ENCODE measurements around the gene SMIM44. TPM values are rescaled to one million over a fixed set of nuclear protein-coding genes. Genes with fewer than 3 reads are reported as not detected.

The SMIM44 gene
- total and polyA plus RNA-seq, 9 of the 15 experiments (the other 6 are each of a cell fraction or from before 2014, with no cell fraction given) = not detected

- TF ChIP-seq E2F8 (IDR thresholded peaks at IDR 0.05; ENCODE audit: low read depth, partially characterized antibody) (peak; percentile 82), PHF20 (IDR thresholded peaks at IDR 0.05; ENCODE audit: partially characterized antibody) (peak; percentile 15), NKRF (IDR thresholded peaks at IDR 0.05; ENCODE audit: borderline replicate concordance) (peak; percentile 97), ZNF175 (CRISPR knock-in tag; IDR thresholded peaks at IDR 0.05; ENCODE audit: low read depth) (0 out of 2 replicates have a peak, but pooled peaks have one; percentile 17), ATF7 (IDR thresholded peaks at IDR 0.05) (peak; percentile 90), SPI1 (IDR thresholded peaks at IDR 0.05; ENCODE audit: borderline replicate concordance, low read depth, low read length) (peak; percentile 76), ZBTB7A (IDR thresholded peaks at IDR 0.05; ENCODE audit: borderline replicate concordance, control insufficient read depth, low read depth, low read length) (peak; percentile 41; the same call in 1 of the 2 replicates), ILK (tag; IDR thresholded peaks at IDR 0.05; ENCODE audit: borderline replicate concordance, low read depth) (no peak), BCOR (IDR thresholded peaks at IDR 0.05) (no peak), GTF2E2 (tag; IDR thresholded peaks at IDR 0.05) (no peak; the same call in 1 of the 2 replicates), MYC (IDR thresholded peaks at IDR 0.05; ENCODE audit: low read depth, low read length) (no peak), MYC (CRISPR knock-in tag; IDR thresholded peaks at IDR 0.05; ENCODE audit: borderline replicate concordance, low read depth) (peak; percentile 51; the same call in 1 of the 2 replicates), SAFB (IDR thresholded peaks at IDR 0.05; ENCODE audit: borderline replicate concordance, low read depth, low read length) (no peak), TCF7 (IDR thresholded peaks at IDR 0.05; ENCODE audit: borderline replicate concordance) (0 out of 2 replicates have a peak, but pooled peaks have one; percentile 24), GMEB1 (CRISPR knock-in tag; IDR thresholded peaks at IDR 0.05) (peak; percentile 59; the same call in 1 of the 2 replicates), ZNF217 (CRISPR knock-in tag; IDR thresholded peaks at IDR 0.05) (no peak), CREBBP (IDR thresholded peaks at IDR 0.05; ENCODE audit: low read depth, low read length) (no peak), ATF1 (CRISPR knock-in tag; IDR thresholded peaks at IDR 0.05) (no peak; the same call in 1 of the 2 replicates), ATF1 (tag; IDR thresholded peaks at IDR 0.05) (peak; percentile 97), RFX1 (IDR thresholded peaks at IDR 0.05) (peak; percentile 99), PKNOX1 (IDR thresholded peaks at IDR 0.05) (peak; percentile 19; the same call in 1 of the 2 replicates)
Measured at GRCh38 chr19:3505598-3506383, 22.6 kb upstream of the SMIM44 start, which contains the start of gene FZR1 (continued).

Data from K562 (cell line).